H9 (cell line): ENCODE measurements around the gene SNTG2. TPM values are rescaled to one million over a fixed set of nuclear protein-coding genes. Genes with fewer than 3 reads are reported as not detected.

Experiments used
- DNase-seq: peaks from one replicate; pipeline ENCODE4 v3.0.0-alpha.2; 2017
- H2AFZ ChIP-seq: one replicate; pipeline ENCODE4 v1.6.1; 2013; ENCODE audit warnings: mild to moderate bottlenecking, low read length, control low read depth, moderate library complexity
- H2AK5ac ChIP-seq: 2 replicates; pipeline ENCODE4 v1.6.1; 2013; ENCODE audit warnings: low read length, control low read depth, mixed read lengths; ENCODE audit not compliant: insufficient read length
- H2BK120ac ChIP-seq: one replicate; pipeline ENCODE4 v1.6.1; 2013; ENCODE audit warnings: low read depth, mild to moderate bottlenecking, low read length, control low read depth, inconsistent platforms; ENCODE audit not compliant: poor library complexity, severe bottlenecking
- H2BK12ac ChIP-seq: 2 replicates; pipeline ENCODE4 v1.6.1; 2013; ENCODE audit warnings: low read length, control low read depth, mixed read lengths, low read depth; ENCODE audit not compliant: insufficient read length
- H2BK15ac ChIP-seq: 2 replicates; pipeline ENCODE4 v1.6.1; 2013; ENCODE audit warnings: low read depth, low read length, control low read depth
- H2BK20ac ChIP-seq: one replicate; pipeline ENCODE4 v1.6.1; 2013; ENCODE audit warnings: low read depth, mild to moderate bottlenecking, low read length, control low read depth, inconsistent platforms; ENCODE audit not compliant: poor library complexity, severe bottlenecking
- H2BK5ac ChIP-seq: 2 replicates; pipeline ENCODE4 v1.6.1; 2013; ENCODE audit warnings: low read length, control low read depth, mixed read lengths; ENCODE audit not compliant: insufficient read length
- H3K14ac ChIP-seq: 2 replicates; pipeline ENCODE4 v1.6.1; 2013; ENCODE audit warnings: low read length, control low read depth; ENCODE audit not compliant: insufficient read depth
- H3K18ac ChIP-seq: 2 replicates; pipeline ENCODE4 v1.6.1; 2013; ENCODE audit warnings: low read depth, mild to moderate bottlenecking, mixed read lengths, low read length, control low read depth; ENCODE audit not compliant: insufficient read length
- H3K23ac ChIP-seq: 2 replicates; pipeline ENCODE4 v1.6.1; 2013; ENCODE audit warnings: low read length, control low read depth, mixed read lengths, low read depth; ENCODE audit not compliant: insufficient read length
- H3K23me2 ChIP-seq: 2 replicates; pipeline ENCODE4 v1.6.1; 2013; ENCODE audit warnings: low read depth, mild to moderate bottlenecking, mixed read lengths, low read length, control low read depth; ENCODE audit not compliant: insufficient read length, poor library complexity, severe bottlenecking
- H3K27ac ChIP-seq: 2 replicates; pipeline ENCODE4 v1.5.1; 2013; ENCODE audit warnings: low read length, control low read depth, mixed read lengths, low read depth; ENCODE audit not compliant: insufficient read length
- H3K27me3 ChIP-seq: 2 replicates; pipeline ENCODE4 v1.6.1; 2013; ENCODE audit warnings: low read length, control low read depth, inconsistent platforms; ENCODE audit not compliant: insufficient read depth
- H3K4ac ChIP-seq: 2 replicates; pipeline ENCODE4 v1.6.1; 2013; ENCODE audit warnings: low read depth, mild to moderate bottlenecking, control low read depth, inconsistent platforms, low read length, moderate library complexity
- H3K4me1 ChIP-seq: 2 replicates; pipeline ENCODE4 v1.6.1; 2013; ENCODE audit warnings: low read length, control low read depth, inconsistent platforms; ENCODE audit not compliant: insufficient read depth
- H3K4me2 ChIP-seq: 2 replicates; pipeline ENCODE4 v1.6.1; 2013; ENCODE audit warnings: low read length, control low read depth, mixed read lengths; ENCODE audit not compliant: insufficient read length, insufficient read depth
- H3K56ac ChIP-seq: 2 replicates; pipeline ENCODE4 v1.6.1; 2013; ENCODE audit warnings: low read depth, mild to moderate bottlenecking, mixed read lengths, low read length, control low read depth; ENCODE audit not compliant: insufficient read length
- H3K79me1 ChIP-seq: 2 replicates; pipeline ENCODE4 v1.6.1; 2013; ENCODE audit warnings: low read depth, mild to moderate bottlenecking, moderate library complexity, low read length, control low read depth, inconsistent platforms; ENCODE audit not compliant: insufficient read depth, poor library complexity, severe bottlenecking
- H3K79me2 ChIP-seq: 2 replicates; pipeline ENCODE4 v1.6.1; 2013; ENCODE audit warnings: low read length, control low read depth, inconsistent platforms; ENCODE audit not compliant: insufficient read depth
- H3K9ac ChIP-seq: 2 replicates; pipeline ENCODE4 v1.6.1; 2013; ENCODE audit warnings: low read length, control low read depth, mixed read lengths; ENCODE audit not compliant: insufficient read length; ENCODE audit errors: extremely low read depth
- H3K9me3 ChIP-seq: one replicate; pipeline ENCODE4 v1.6.1; 2013; ENCODE audit warnings: low read depth, low read length, inconsistent platforms; ENCODE audit not compliant: control insufficient read depth
- H3T11ph ChIP-seq: one replicate; pipeline ENCODE4 v1.6.1; 2013; ENCODE audit warnings: mild to moderate bottlenecking, low read length, control low read depth, inconsistent platforms
- H4K20me1 ChIP-seq: one replicate; pipeline ENCODE4 v1.6.1; 2013; ENCODE audit not compliant: control insufficient read depth, insufficient read length, insufficient read depth
- H4K5ac ChIP-seq: 2 replicates; pipeline ENCODE4 v1.6.1; 2013; ENCODE audit warnings: low read depth, mild to moderate bottlenecking, mixed read lengths, low read length, control low read depth; ENCODE audit not compliant: insufficient read length
- H4K8ac ChIP-seq: replicated peaks from 2 replicates; pipeline ENCODE4 v1.6.1; 2013; ENCODE audit warnings: low read length, control low read depth, mixed read lengths, low read depth; ENCODE audit not compliant: insufficient read length
- H4K91ac ChIP-seq: 2 replicates; pipeline ENCODE4 v1.6.1; 2013; ENCODE audit warnings: low read depth, mild to moderate bottlenecking, moderate library complexity, mixed read lengths, low read length, control low read depth; ENCODE audit not compliant: insufficient read length
- H3K27ac Mint-ChIP-seq, 3 experiments: 2 replicates in 2 of 3; 3 replicates in 1 of 3; pipeline ENCODE4 v1.8.0; 2020 to 2021; ENCODE audit warnings: mixed read lengths in 3 of 3, mild to moderate bottlenecking in 1 of 3, moderate library complexity in 1 of 3
- H3K27me3 Mint-ChIP-seq: 2 replicates; pipeline ENCODE4 v1.8.0; 2021; ENCODE audit warnings: low read depth, mild to moderate bottlenecking, moderate library complexity, mixed read lengths
- H3K36me3 Mint-ChIP-seq, 3 experiments: 2 replicates in 2 of 3; 3 replicates in 1 of 3; pipeline ENCODE4 v1.8.0; 2020 to 2021; ENCODE audit warnings: low read depth in 3 of 3, mixed read lengths in 3 of 3; ENCODE audit not compliant: insufficient read depth in 1 of 3
- H3K4me1 Mint-ChIP-seq, 2 experiments: 2 replicates each; pipeline ENCODE4 v1.8.0; 2020; ENCODE audit warnings: mixed read lengths in 2 of 2
- H3K4me3 Mint-ChIP-seq, 2 experiments: 2 replicates in 1 of 2; 3 replicates in 1 of 2; pipeline ENCODE4 v1.8.0; 2020 to 2021; ENCODE audit warnings: mild to moderate bottlenecking in 2 of 2, mixed read lengths in 2 of 2, moderate library complexity in 1 of 2
- H3K9me3 Mint-ChIP-seq, 2 experiments: 2 replicates in 1 of 2; 3 replicates in 1 of 2; pipeline ENCODE4 v1.8.0; 2020; ENCODE audit warnings: mild to moderate bottlenecking in 2 of 2, mixed read lengths in 2 of 2, moderate library complexity in 1 of 2
- CTCF ChIP-seq: fragments of 200-600 bp; sonication (generic); conservative IDR thresholded peaks from 3 replicates; pipeline ENCODE4 v1.8.0; 2021; ENCODE audit warnings: antibody characterized with exemption, mild to moderate bottlenecking
- WGBS: extraction: QIAGEN DNeasy Blood & Tissue Kit; methylation state at CpG from one replicate; pipeline ENCODE4 v1.1.7; 2013; ENCODE audit warnings: missing lambda C conversion rate, low lambda C conversion rate, mixed read lengths; ENCODE audit not compliant: insufficient read length; ENCODE audit errors: extremely low coverage; 5-methylcytosine and 5-hydroxymethylcytosine counted together
- total RNA-seq: library from RNA; stranded (reverse); gene quantifications from 2 replicates; pipeline ENCODE4 v1.2.1, GENCODE V29; 2021

SNTG2 gene
- total RNA-seq, 1 experiment from 2014 or later: 13.2 TPM

- no peak overlapping the region for H3K4me2 ChIP-seq
- H3K79me1 ChIP-seq: no peaks in the 10 kb centered on the region
- no peak overlapping the region for H2AFZ ChIP-seq
- no peak overlapping the region for H3K18ac ChIP-seq
- no peaks in the 10 kb centered on the region; a peak in 1 of 5 replicates for H3K9me3 Mint-ChIP-seq
- H2BK12ac ChIP-seq: no peak overlapping the region
- H3K27me3 Mint-ChIP-seq: no peaks in the 10 kb centered on the region; the same call in 1 of the 2 replicates
- no peak for DNase-seq
- H3K4me3 Mint-ChIP-seq: no peak overlapping the region
- no peak overlapping the region for H3K56ac ChIP-seq
- H2BK15ac ChIP-seq: no peak overlapping the region
- no peak overlapping the region for H3K23ac ChIP-seq
- no peak overlapping the region for H2BK120ac ChIP-seq
- no CpG with 5 or more reads among the region's 3 CpGs for WGBS
- H2BK20ac ChIP-seq: no peak overlapping the region
- no peak overlapping the region for H3K27ac ChIP-seq
- no peaks in the 10 kb centered on the region for H3K79me2 ChIP-seq
- H2BK5ac ChIP-seq: no peak overlapping the region
- no peak overlapping the region for H2AK5ac ChIP-seq
- H4K5ac ChIP-seq: no peak overlapping the region
- no peak for TF ChIP-seq CTCF
- no peak overlapping the region for H4K8ac ChIP-seq
- H3K4me1 Mint-ChIP-seq: peaks cover 0 to 2% of the 10 kb centered on the region in 2 experiments; a peak in 1 of 4 replicates
- no peaks in the 10 kb centered on the region for H3K9me3 ChIP-seq
- H3K36me3 Mint-ChIP-seq: peaks cover 0 to 1% (median 0%) of the 10 kb centered on the region in 3 experiments; a peak in 2 of 7 replicates
- no peaks in the 10 kb centered on the region for H3K23me2 ChIP-seq
- H3K4ac ChIP-seq: no peak overlapping the region
- no peaks in the 10 kb centered on the region for H4K20me1 ChIP-seq
- H3K9ac ChIP-seq: no peak overlapping the region
- H3K27me3 ChIP-seq: no peaks in the 10 kb centered on the region
- no peak overlapping the region for H3K27ac Mint-ChIP-seq
- H3T11ph ChIP-seq: no peak overlapping the region
- H3K14ac ChIP-seq: no peak overlapping the region
- H4K91ac ChIP-seq: no peak overlapping the region
- no peaks in the 10 kb centered on the region for H3K4me1 ChIP-seq
Observed at GRCh38 chr2:1246991-1247390, 296.3 kb downstream of the SNTG2 start.
